ENCODE measurements around the gene ZNF624.
"Not testable (repeated sequence)": the region's sequence is repeated elsewhere in the genome, so short reads cannot be mapped to it uniquely, and the experiment has no call there.

DNA sequence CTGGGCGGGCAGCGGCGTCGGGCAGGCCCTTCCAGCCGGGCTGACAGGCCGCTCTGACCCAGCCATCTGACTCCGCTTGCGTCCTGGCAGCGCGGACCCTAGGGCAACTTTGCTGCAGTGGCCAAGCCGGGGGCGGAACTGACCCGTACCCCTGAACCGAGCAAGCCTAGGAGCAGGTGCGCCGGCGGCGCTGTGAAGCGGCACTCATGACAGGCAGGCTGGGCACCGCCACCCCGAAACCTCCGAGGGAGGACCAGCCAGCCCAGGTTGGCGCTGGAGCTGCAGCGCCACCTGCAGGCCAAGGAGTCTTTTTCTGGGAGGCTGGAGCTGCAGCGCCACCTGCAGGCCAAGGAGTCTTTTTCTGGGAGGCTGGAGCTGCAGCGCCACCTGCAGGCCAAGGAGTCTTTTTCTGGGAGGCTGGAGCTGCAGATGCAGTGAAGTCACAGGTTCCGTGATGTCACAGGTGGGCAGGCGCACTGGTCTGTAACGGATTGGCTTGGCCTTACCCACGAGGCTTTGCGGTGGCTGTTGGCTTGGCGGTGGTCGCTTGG is 36.2 kb upstream of the ZNF624 start, which contains the start of gene CCDC144A:
- TF ChIP-seq, protein P1, sequence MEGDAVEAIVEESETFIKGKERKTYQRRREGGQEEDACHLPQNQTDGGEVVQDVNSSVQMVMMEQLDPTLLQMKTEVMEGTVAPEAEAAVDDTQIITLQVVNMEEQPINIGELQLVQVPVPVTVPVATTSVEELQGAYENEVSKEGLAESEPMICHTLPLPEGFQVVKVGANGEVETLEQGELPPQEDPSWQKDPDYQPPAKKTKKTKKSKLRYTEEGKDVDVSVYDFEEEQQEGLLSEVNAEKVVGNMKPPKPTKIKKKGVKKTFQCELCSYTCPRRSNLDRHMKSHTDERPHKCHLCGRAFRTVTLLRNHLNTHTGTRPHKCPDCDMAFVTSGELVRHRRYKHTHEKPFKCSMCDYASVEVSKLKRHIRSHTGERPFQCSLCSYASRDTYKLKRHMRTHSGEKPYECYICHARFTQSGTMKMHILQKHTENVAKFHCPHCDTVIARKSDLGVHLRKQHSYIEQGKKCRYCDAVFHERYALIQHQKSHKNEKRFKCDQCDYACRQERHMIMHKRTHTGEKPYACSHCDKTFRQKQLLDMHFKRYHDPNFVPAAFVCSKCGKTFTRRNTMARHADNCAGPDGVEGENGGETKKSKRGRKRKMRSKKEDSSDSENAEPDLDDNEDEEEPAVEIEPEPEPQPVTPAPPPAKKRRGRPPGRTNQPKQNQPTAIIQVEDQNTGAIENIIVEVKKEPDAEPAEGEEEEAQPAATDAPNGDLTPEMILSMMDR (IDR thresholded peaks at IDR 0.05 in 8 of 11, conservative IDR thresholded peaks at IDR 0.05 in 3 of 11) = peak in 10 of 11 experiments; percentile 21 to 82 (median 40)
- not testable (repeated sequence) for TF ChIP-seq POLR2A, POLR2AphosphoS5 (IDR thresholded peaks at IDR 0.05)

Measured in spleen (tissue), 7 donors.